Tibial nerve (tissue), 4 donors: ENCODE measurements around the gene TOMM5. TPM values are rescaled to one million over a fixed set of nuclear protein-coding genes. Genes with fewer than 3 reads are reported as not detected.

Experiments
- DNase-seq, 2 donors: peaks; one replicate each; pipeline ENCODE4 v3.0.0-alpha.2; 2019; ENCODE audit warnings: low spot score in 2 of 2
- H3K27ac ChIP-seq, 4 donors: fragments of 200-600 bp; sonication (generic) in 3 of 4; one replicate each; pipeline ENCODE4 v1.5.1; 2017 to 2019; ENCODE audit warnings: mild to moderate bottlenecking in 1 of 4
- H3K27me3 ChIP-seq, 2 donors: fragments of 200-600 bp; sonication (generic) in 1 of 2; one replicate each; pipeline versions ENCODE4 v1.5.1 to v1.6.0; 2017 to 2019
- H3K36me3 ChIP-seq, 3 donors: fragments of 200-600 bp; sonication (generic); one replicate each; pipeline ENCODE4 v1.5.1; 2018 to 2019
- H3K4me1 ChIP-seq, 4 donors: fragments of 200-600 bp; sonication (generic) in 3 of 4; one replicate each; pipeline ENCODE4 v1.5.1; 2017 to 2019
- H3K4me3 ChIP-seq, 4 donors: fragments of 200-600 bp; sonication (generic) in 3 of 4; one replicate each; pipeline ENCODE4 v1.5.1; 2017 to 2019; ENCODE audit warnings: mild to moderate bottlenecking in 1 of 4, moderate library complexity in 1 of 4
- H3K9me3 ChIP-seq, 4 donors: fragments of 200-600 bp; sonication (generic) in 3 of 4; one replicate each; pipeline ENCODE4 v1.5.1; 2017 to 2019
- CTCF ChIP-seq, 5 experiments: fragments of 200-600 bp in 3 of 5; fragments of 450-650 bp in 2 of 5; sonication (generic) in 3 of 5; IDR thresholded peaks; one replicate each; pipeline ENCODE4 v1.5.1; 2016 to 2019; ENCODE audit warnings: antibody characterized with exemption in 5 of 5, mild to moderate bottlenecking in 3 of 5, moderate library complexity in 2 of 5
- EP300 ChIP-seq, 2 donors: sonication (generic); formaldehyde crosslinking; IDR thresholded peaks; one replicate each; pipeline ENCODE4 v1.6.1; 2017; ENCODE audit warnings: antibody characterized with exemption in 2 of 2, mild to moderate bottlenecking in 1 of 2
- POLR2A ChIP-seq, 2 donors: fragments of 450-650 bp; IDR thresholded peaks; one replicate each; pipeline ENCODE4 v1.6.1; 2017; ENCODE audit warnings: antibody characterized with exemption in 2 of 2, mild to moderate bottlenecking in 2 of 2, moderate library complexity in 2 of 2
- WGBS, 2 donors: methylation state at CpG; one replicate each; pipeline ENCODE4 v1.1.5; 2018; 5-methylcytosine and 5-hydroxymethylcytosine counted together
- total RNA-seq, 4 donors: library from RNA; depleted of rRNA; stranded (reverse); fragments of >200 nt; gene quantifications; one replicate each; pipeline ENCODE4 v1.1.0, GENCODE V29; 2016

The TOMM5 gene
- total RNA-seq, 4 donors from 2014 or later, result 21.0 to 81.1 (median 63.7) TPM

- H3K36me3 ChIP-seq, result peaks cover 0 to 7% (median 0%) of the 10 kb centered on the region in 3 donors
- H3K9me3 ChIP-seq, result no peaks in the 10 kb centered on the region
- H3K27me3 ChIP-seq, result no peaks in the 10 kb centered on the region
- no peak overlapping the region for H3K4me3 ChIP-seq
- DNase-seq, result no peak
- H3K27ac ChIP-seq, result no peak overlapping the region
- no peaks in the 10 kb centered on the region for H3K4me1 ChIP-seq
- no peak for TF ChIP-seq POLR2A (IDR thresholded peaks at IDR 0.05)
- no peak for TF ChIP-seq CTCF (IDR thresholded peaks at IDR 0.05)
- no peak for TF ChIP-seq EP300 (IDR thresholded peaks at IDR 0.05)
Measured at GRCh38 chr9:37555786-37556185, 36.6 kb downstream of the TOMM5 start.

GRCh38 chr9:37554318-37554717, 38.1 kb downstream of the TOMM5 start:
- H3K27ac ChIP-seq, result no peak overlapping the region
- TF ChIP-seq POLR2A (IDR thresholded peaks at IDR 0.05) (no peak), EP300 (IDR thresholded peaks at IDR 0.05) (no peak), CTCF (IDR thresholded peaks at IDR 0.05) (no peak)
- no peaks in the 10 kb centered on the region for H3K9me3 ChIP-seq
- no peak overlapping the region for H3K4me3 ChIP-seq
- no peaks in the 10 kb centered on the region for H3K4me1 ChIP-seq
- no peak for DNase-seq
- peaks cover 0 to 7% (median 0%) of the 10 kb centered on the region in 3 donors for H3K36me3 ChIP-seq
- H3K27me3 ChIP-seq, result no peaks in the 10 kb centered on the region
- WGBS, 2 donors, result 94 to 97% methylated on average over 3 of the region's 3 CpGs

GRCh38 chr9:37551888-37552287, 40.5 kb downstream of the TOMM5 start:
- H3K4me1 ChIP-seq, result no peaks in the 10 kb centered on the region

GRCh38 chr9:37551468-37551867, 40.9 kb downstream of the TOMM5 start:
- 72 to 91% methylated on average over 3 of the region's 3 CpGs for WGBS, 2 donors
- TF ChIP-seq POLR2A (IDR thresholded peaks at IDR 0.05), result no peak
- TF ChIP-seq EP300 (IDR thresholded peaks at IDR 0.05), result no peak
- no peak for TF ChIP-seq CTCF (IDR thresholded peaks at IDR 0.05)
- H3K27ac ChIP-seq, result no peak overlapping the region
- H3K36me3 ChIP-seq, result peaks cover 0 to 12% (median 0%) of the 10 kb centered on the region in 3 donors
- no peaks in the 10 kb centered on the region for H3K4me1 ChIP-seq
- H3K27me3 ChIP-seq, result no peaks in the 10 kb centered on the region
- H3K4me3 ChIP-seq, result no peak overlapping the region
- DNase-seq, result no peak
- H3K9me3 ChIP-seq, result no peaks in the 10 kb centered on the region

More at GRCh38 chr9:37551888-37552287, 40.5 kb downstream of the TOMM5 start:
- no peak overlapping the region for H3K27ac ChIP-seq
- DNase-seq, result no peak
- no peaks in the 10 kb centered on the region for H3K9me3 ChIP-seq
- H3K36me3 ChIP-seq, result peaks cover 0 to 16% (median 0%) of the 10 kb centered on the region in 3 donors
- H3K4me3 ChIP-seq, result no peak overlapping the region
- TF ChIP-seq EP300 (IDR thresholded peaks at IDR 0.05) (no peak), POLR2A (IDR thresholded peaks at IDR 0.05) (no peak), CTCF (IDR thresholded peaks at IDR 0.05) (no peak)
- WGBS, 2 donors, result 77 to 78% methylated on average over 2 of the region's 2 CpGs
- H3K27me3 ChIP-seq, result no peaks in the 10 kb centered on the region

- Histone ChIP-seq H3K27ac (no peak overlapping the region), H3K9me3 (no peaks in the 10 kb centered on the region), H3K4me1 (no peaks in the 10 kb centered on the region), H3K4me3 (no peak overlapping the region), H3K27me3 (no peaks in the 10 kb centered on the region), H3K36me3 (peaks cover 0 to 11% (median 0%) of the 10 kb centered on the region in 3 donors)
- no peak for TF ChIP-seq CTCF (IDR thresholded peaks at IDR 0.05)
- no peak for TF ChIP-seq EP300 (IDR thresholded peaks at IDR 0.05)
- no peak for TF ChIP-seq POLR2A (IDR thresholded peaks at IDR 0.05)
- DNase-seq, result no peak
- 90% methylated on average over 1 of the region's 1 CpG for WGBS, 2 donors
Measured at GRCh38 chr9:37550781-37551180, 41.6 kb downstream of the TOMM5 start.
